HFF-Myc (cell line): ENCODE results near the gene GRAMD2A.

Experiments used
- DNase-seq: peaks from one replicate; pipeline ENCODE4 v3.0.0-alpha.2; 2011; ENCODE audit warnings: low read depth; ENCODE audit errors: extremely low read depth
- H3K4me3 ChIP-seq: replicated peaks from 2 replicates; pipeline ENCODE4 v1.5.1; 2011; ENCODE audit warnings: low read depth, mild to moderate bottlenecking, control low read depth, low read length
- CTCF ChIP-seq: IDR thresholded peaks from 2 replicates; pipeline ENCODE4 v1.5.1; 2012; ENCODE audit warnings: mild to moderate bottlenecking, low read depth, low read length, control low read depth; ENCODE audit errors: missing control alignments

GRAMD2A gene

GRCh38 chr15:72199205-72199515 is 1.6 kb upstream of the GRAMD2A start:
- DNase-seq = no peak
- H3K4me3 ChIP-seq = no peak overlapping the region
- TF ChIP-seq CTCF = no peak

- DNase-seq = no peak
- no peak for TF ChIP-seq CTCF
- H3K4me3 ChIP-seq = no peak overlapping the region
Observed at GRCh38 chr15:72198356-72199204, 993 bp upstream of the GRAMD2A start.

- DNase-seq = no peak
- H3K4me3 ChIP-seq = peak overlapping the region; percentile 23
- no peak for TF ChIP-seq CTCF
Observed at GRCh38 chr15:72197041-72197459, 537 bp downstream of the GRAMD2A start.

GRCh38 chr15:72196409-72197040 is 1.1 kb downstream of the GRAMD2A start:
- no peak overlapping the region for H3K4me3 ChIP-seq
- TF ChIP-seq CTCF = no peak
- no peak for DNase-seq

DNA sequence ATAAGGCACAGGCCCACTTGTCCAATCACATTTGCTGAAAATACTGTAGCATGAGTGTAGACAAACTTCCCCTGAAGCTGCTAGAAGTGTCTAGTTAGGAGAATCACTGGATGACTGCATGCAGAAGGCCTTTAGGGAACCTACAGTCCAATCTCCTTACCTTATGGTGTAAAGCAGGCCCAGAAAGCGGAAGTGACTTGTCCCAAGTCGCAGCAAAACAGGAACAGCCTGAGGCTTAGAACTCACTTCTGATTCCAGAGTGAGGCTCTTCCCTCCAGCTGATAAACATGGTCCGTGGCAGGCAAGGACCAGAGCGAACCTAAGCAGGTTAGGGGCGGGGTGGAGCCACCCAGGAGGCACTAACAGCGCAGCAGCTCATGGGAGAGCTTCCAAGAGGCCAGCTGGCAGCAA is 2.5 kb downstream of the GRAMD2A start:
- no peak for DNase-seq
- TF ChIP-seq CTCF = no peak
- H3K4me3 ChIP-seq = no peak overlapping the region

GRCh38 chr15:72193836-72194396 is 3.7 kb downstream of the GRAMD2A start:
- no peak for TF ChIP-seq CTCF
- DNase-seq = no peak
- no peak overlapping the region for H3K4me3 ChIP-seq
